HUES48 (cell line): ENCODE data around the gene UEVLD.

ENCODE experiments used
- H3K27ac ChIP-seq: one replicate; pipeline ENCODE4 v1.7.0; 2013; ENCODE audit warnings: low read depth, low read length, inconsistent platforms
- H3K27me3 ChIP-seq: 2 replicates; pipeline ENCODE4 v1.6.1; 2013; ENCODE audit warnings: mild to moderate bottlenecking, low read length; ENCODE audit not compliant: control insufficient read depth, insufficient read depth
- H3K36me3 ChIP-seq: 2 replicates; pipeline ENCODE4 v1.6.1; 2013; ENCODE audit warnings: low read length; ENCODE audit not compliant: control insufficient read depth, insufficient read depth
- H3K4me1 ChIP-seq: 2 replicates; pipeline ENCODE4 v1.6.1; 2013; ENCODE audit warnings: mild to moderate bottlenecking, low read length; ENCODE audit not compliant: control insufficient read depth, insufficient read depth
- H3K4me3 ChIP-seq: 2 replicates; pipeline ENCODE4 v1.5.1; 2013; ENCODE audit warnings: mild to moderate bottlenecking, low read depth, low read length
- H3K9ac ChIP-seq: 2 replicates; pipeline ENCODE4 v1.6.1; 2013; ENCODE audit warnings: mild to moderate bottlenecking, low read depth, low read length, moderate library complexity
- H3K9me3 ChIP-seq: 2 replicates; pipeline ENCODE4 v1.6.1; 2013; ENCODE audit warnings: low read length; ENCODE audit not compliant: control insufficient read depth, insufficient read depth

The UEVLD gene

GRCh38 chr11:18495703-18496102 lies 92.8 kb downstream of the UEVLD start:
- Histone ChIP-seq H3K4me3 (no peak overlapping the region), H3K27ac (no peak overlapping the region), H3K9me3 (no peaks in the 10 kb centered on the region), H3K27me3 (no peaks in the 10 kb centered on the region), H3K9ac (no peak overlapping the region), H3K4me1 (no peaks in the 10 kb centered on the region), H3K36me3 (peaks cover 78% of the 10 kb centered on the region)

- H3K27me3 ChIP-seq: no peaks in the 10 kb centered on the region
- H3K9me3 ChIP-seq: no peaks in the 10 kb centered on the region
- no peak overlapping the region for H3K9ac ChIP-seq
- H3K4me3 ChIP-seq: no peak overlapping the region
- H3K4me1 ChIP-seq: no peaks in the 10 kb centered on the region
- H3K27ac ChIP-seq: no peak overlapping the region
- H3K36me3 ChIP-seq: peaks cover 78% of the 10 kb centered on the region
These were observed 93.3 kb downstream of the UEVLD start for GRCh38 chr11:18495271-18495670.

- H3K27ac ChIP-seq: no peak overlapping the region
- no peak overlapping the region for H3K4me3 ChIP-seq
- H3K36me3 ChIP-seq: peaks cover 78% of the 10 kb centered on the region
- no peak overlapping the region for H3K9ac ChIP-seq
- H3K27me3 ChIP-seq: no peaks in the 10 kb centered on the region
- H3K4me1 ChIP-seq: no peaks in the 10 kb centered on the region
- no peaks in the 10 kb centered on the region for H3K9me3 ChIP-seq
These were observed 95.2 kb downstream of the UEVLD start for GRCh38 chr11:18493310-18493709.

GRCh38 chr11:18492888-18493287 lies 95.6 kb downstream of the UEVLD start:
- H3K4me1 ChIP-seq: no peaks in the 10 kb centered on the region
- no peak overlapping the region for H3K4me3 ChIP-seq
- peaks cover 76% of the 10 kb centered on the region for H3K36me3 ChIP-seq
- no peak overlapping the region for H3K9ac ChIP-seq
- no peaks in the 10 kb centered on the region for H3K27me3 ChIP-seq
- no peak overlapping the region for H3K27ac ChIP-seq
- no peaks in the 10 kb centered on the region for H3K9me3 ChIP-seq

GRCh38 chr11:18491924-18492323 lies 96.6 kb downstream of the UEVLD start:
- Histone ChIP-seq H3K27me3 (no peaks in the 10 kb centered on the region), H3K9ac (no peak overlapping the region), H3K4me1 (no peaks in the 10 kb centered on the region), H3K9me3 (no peaks in the 10 kb centered on the region), H3K36me3 (peaks cover 76% of the 10 kb centered on the region), H3K4me3 (no peak overlapping the region), H3K27ac (no peak overlapping the region)

GRCh38 chr11:18490736-18491485 lies 97.6 kb downstream of the UEVLD start:
- H3K27me3 ChIP-seq: no peaks in the 10 kb centered on the region
- no peak overlapping the region for H3K9ac ChIP-seq
- no peaks in the 10 kb centered on the region for H3K4me1 ChIP-seq
- H3K4me3 ChIP-seq: no peak overlapping the region
- no peaks in the 10 kb centered on the region for H3K9me3 ChIP-seq
- H3K27ac ChIP-seq: no peak overlapping the region
- H3K36me3 ChIP-seq: peaks cover 76% of the 10 kb centered on the region

- H3K36me3 ChIP-seq: peaks cover 75% of the 10 kb centered on the region
- H3K4me3 ChIP-seq: no peak overlapping the region
- H3K27ac ChIP-seq: no peak overlapping the region
- no peaks in the 10 kb centered on the region for H3K9me3 ChIP-seq
- no peak overlapping the region for H3K9ac ChIP-seq
- H3K27me3 ChIP-seq: no peaks in the 10 kb centered on the region
- H3K4me1 ChIP-seq: no peaks in the 10 kb centered on the region
These were observed 98.2 kb downstream of the UEVLD start for GRCh38 chr11:18490319-18490718.

- Histone ChIP-seq H3K27me3 (no peaks in the 10 kb centered on the region), H3K27ac (no peak overlapping the region), H3K4me3 (no peak overlapping the region), H3K4me1 (no peaks in the 10 kb centered on the region), H3K9me3 (no peaks in the 10 kb centered on the region), H3K9ac (no peak overlapping the region), H3K36me3 (peaks cover 74% of the 10 kb centered on the region)
These were observed 102.5 kb downstream of the UEVLD start for GRCh38 chr11:18485913-18486528.
